Nephron progenitor cell (in vitro differentiated cells): Measurements from ENCODE around the gene ZNF462.

Source experiments
- DNase-seq: peaks from one replicate; pipeline ENCODE4 v3.0.0; 2021
- H3K27ac Mint-ChIP-seq: 2 replicates; pipeline ENCODE4 v1.8.0; 2021; ENCODE audit warnings: mild to moderate bottlenecking, moderate library complexity, mixed read lengths
- H3K27me3 Mint-ChIP-seq: 2 replicates; pipeline ENCODE4 v1.8.0; 2021; ENCODE audit warnings: mild to moderate bottlenecking, low read depth, mixed read lengths; ENCODE audit not compliant: poor library complexity
- H3K36me3 Mint-ChIP-seq: 2 replicates; pipeline ENCODE4 v1.8.0; 2021; ENCODE audit warnings: low read depth, mixed read lengths
- H3K4me1 Mint-ChIP-seq: 2 replicates; pipeline ENCODE4 v1.8.0; 2021; ENCODE audit warnings: mixed read lengths
- H3K4me3 Mint-ChIP-seq: 2 replicates; pipeline ENCODE4 v1.8.0; 2021; ENCODE audit warnings: mild to moderate bottlenecking, moderate library complexity, mixed read lengths
- H3K9me3 Mint-ChIP-seq: 2 replicates; pipeline ENCODE4 v1.8.0; 2021; ENCODE audit warnings: mild to moderate bottlenecking, moderate library complexity, mixed read lengths
- CTCF ChIP-seq: fragments of 200-600 bp; sonication (generic); IDR thresholded peaks from 2 replicates; pipeline ENCODE4 v1.5.0; 2021; ENCODE audit warnings: antibody characterized with exemption

ZNF462 gene

DNA sequence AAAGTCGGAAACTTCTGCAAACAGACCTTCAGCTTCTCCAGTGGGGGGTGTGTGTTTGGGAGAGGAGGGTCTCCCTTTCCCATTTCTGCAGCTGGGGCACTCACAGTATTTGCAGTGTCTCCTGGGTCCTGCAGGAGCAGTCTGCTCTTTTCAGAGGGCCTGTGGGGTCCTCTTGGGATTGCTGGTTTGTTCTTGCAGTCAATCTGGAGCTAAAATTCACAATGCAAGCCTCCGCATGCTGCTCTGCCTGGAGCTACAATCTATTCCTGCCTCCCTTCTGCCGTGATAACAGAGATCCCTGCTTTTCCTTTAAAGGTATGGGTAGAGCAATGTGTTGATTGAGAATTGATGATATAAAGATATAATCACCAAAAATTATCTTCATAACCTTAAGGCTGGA lies 43.2 kb downstream of the ZNF462 start:
- TF ChIP-seq CTCF, result no peak
- peaks cover 96% of the 10 kb centered on the region for H3K36me3 Mint-ChIP-seq
- no peak overlapping the region for H3K4me3 Mint-ChIP-seq
- no peaks in the 10 kb centered on the region for H3K4me1 Mint-ChIP-seq
- no peak overlapping the region for H3K27ac Mint-ChIP-seq
- DNase-seq, result no peak
- H3K27me3 Mint-ChIP-seq, result no peaks in the 10 kb centered on the region
- peaks cover 92% of the 10 kb centered on the region for H3K9me3 Mint-ChIP-seq

DNA sequence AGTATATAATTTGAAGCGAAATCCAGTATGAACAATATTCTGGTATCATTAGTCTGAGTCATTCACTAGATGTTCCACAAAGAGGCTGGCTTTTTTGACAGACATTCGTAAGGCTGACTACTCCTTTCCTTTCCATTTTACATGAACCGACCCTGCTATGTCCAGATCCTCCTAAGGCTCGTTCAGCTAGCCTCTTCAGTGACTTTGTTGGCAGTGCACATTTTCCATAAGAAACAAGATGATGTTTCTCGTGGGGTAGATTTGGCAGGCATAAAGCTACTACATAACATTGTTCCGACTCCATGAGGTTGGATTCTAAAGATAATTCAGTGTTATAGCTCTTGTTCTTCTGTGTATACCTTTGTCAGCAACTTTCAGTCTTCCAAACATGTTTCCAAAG lies 49.0 kb downstream of the ZNF462 start:
- H3K27me3 Mint-ChIP-seq, result peaks cover 3% of the 10 kb centered on the region
- H3K4me1 Mint-ChIP-seq, result no peaks in the 10 kb centered on the region
- no peak overlapping the region for H3K4me3 Mint-ChIP-seq
- no peak for DNase-seq
- H3K27ac Mint-ChIP-seq, result no peak overlapping the region
- H3K36me3 Mint-ChIP-seq, result peaks cover 96% of the 10 kb centered on the region
- H3K9me3 Mint-ChIP-seq, result peaks cover 59% of the 10 kb centered on the region
- no peak for TF ChIP-seq CTCF

DNA sequence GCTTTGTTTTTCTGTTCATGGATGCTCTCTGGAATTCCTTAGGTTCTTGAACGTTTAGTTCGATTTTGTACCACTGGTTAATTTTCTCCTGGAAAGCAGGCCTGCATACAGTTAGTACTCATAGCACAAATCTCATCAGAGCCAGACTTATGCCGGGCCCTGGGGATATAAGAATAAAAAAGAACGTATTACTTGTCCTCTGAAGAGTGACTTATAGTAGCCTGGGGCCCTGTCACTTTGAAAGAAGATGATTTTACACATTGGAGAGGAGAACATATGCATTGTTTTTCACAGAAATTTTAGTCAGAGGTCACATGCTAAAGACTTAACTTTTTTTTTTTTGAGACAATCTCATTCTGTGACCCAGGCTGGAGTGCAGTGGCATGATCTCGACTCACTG lies 50.3 kb downstream of the ZNF462 start:
- H3K27me3 Mint-ChIP-seq, result peaks cover 3% of the 10 kb centered on the region
- no peak overlapping the region for H3K27ac Mint-ChIP-seq
- H3K4me3 Mint-ChIP-seq, result no peak overlapping the region
- no peaks in the 10 kb centered on the region for H3K4me1 Mint-ChIP-seq
- TF ChIP-seq CTCF, result no peak
- H3K36me3 Mint-ChIP-seq, result peaks cover 96% of the 10 kb centered on the region
- H3K9me3 Mint-ChIP-seq, result peaks cover 51% of the 10 kb centered on the region
- no peak for DNase-seq

DNA sequence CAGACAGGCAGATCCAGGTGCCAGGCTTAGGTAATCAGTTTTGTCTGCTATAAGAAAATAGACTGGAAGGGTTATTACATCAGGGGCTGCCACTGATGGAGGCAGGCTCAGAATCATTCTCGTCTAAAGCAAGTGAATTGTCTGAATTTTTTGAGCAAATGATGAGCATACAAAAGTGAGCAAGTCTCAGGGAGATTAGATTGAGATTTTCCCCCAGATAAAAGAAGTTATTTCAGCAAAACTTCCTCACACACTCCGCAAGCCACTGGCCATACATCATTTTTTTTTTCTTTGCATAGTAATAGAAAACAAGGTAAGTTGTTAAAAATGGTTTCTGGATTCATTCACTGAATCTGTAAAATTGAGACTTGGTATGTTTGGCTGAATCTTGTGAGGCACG lies 52.9 kb downstream of the ZNF462 start:
- Mint-ChIP-seq H3K27ac (peak overlapping the region; percentile 79), H3K4me1 (peaks cover 20% of the 10 kb centered on the region), H3K9me3 (peaks cover 53% of the 10 kb centered on the region), H3K4me3 (no peak overlapping the region), H3K36me3 (peaks cover 100% of the 10 kb centered on the region), H3K27me3 (peaks cover 3% of the 10 kb centered on the region)
- TF ChIP-seq CTCF, result no peak
- DNase-seq, result no peak

- H3K9me3 Mint-ChIP-seq, result peaks cover 60% of the 10 kb centered on the region
- H3K27me3 Mint-ChIP-seq, result peaks cover 3% of the 10 kb centered on the region
- H3K27ac Mint-ChIP-seq, result peak overlapping the region; percentile 79
- TF ChIP-seq CTCF, result no peak
- H3K36me3 Mint-ChIP-seq, result peaks cover 100% of the 10 kb centered on the region
- H3K4me1 Mint-ChIP-seq, result peaks cover 28% of the 10 kb centered on the region
- DNase-seq, result no peak
- no peak overlapping the region for H3K4me3 Mint-ChIP-seq
Measured at GRCh38 chr9:106916466-106917235, 53.7 kb downstream of the ZNF462 start.

DNA sequence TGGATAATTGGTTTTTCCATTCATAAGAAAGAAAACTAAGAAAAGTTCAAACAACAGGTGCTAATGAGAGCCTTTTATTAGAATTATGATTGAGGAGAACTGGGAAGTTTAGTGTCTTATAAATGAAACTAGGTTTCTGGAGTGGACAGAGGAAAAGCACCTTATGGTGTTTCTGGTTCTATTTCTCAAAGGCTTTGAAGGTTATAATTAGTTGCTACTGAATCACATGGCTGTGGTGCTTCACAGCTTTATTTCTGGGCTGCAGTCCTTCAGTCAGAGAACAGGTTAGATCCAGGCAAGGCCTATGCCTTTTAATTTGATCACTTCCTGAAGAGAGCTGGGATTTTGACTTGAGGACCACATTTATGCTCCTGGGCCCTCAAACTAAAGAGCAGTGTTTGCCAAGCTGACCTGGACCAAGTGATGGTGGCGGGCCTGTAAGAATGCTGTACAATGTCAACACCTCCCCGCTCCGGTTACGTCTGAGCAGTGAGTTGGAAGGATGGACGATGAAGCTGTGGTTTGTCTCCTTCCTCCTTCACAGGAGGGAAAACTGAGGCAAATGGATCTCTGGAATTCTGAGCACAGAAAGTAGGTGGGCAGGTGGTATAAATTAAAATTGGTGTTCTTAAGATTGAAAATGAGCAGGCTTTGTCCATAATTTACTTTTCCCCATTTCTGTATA lies 56.0 kb downstream of the ZNF462 start:
- no peak overlapping the region for H3K4me3 Mint-ChIP-seq
- no peak for TF ChIP-seq CTCF
- peaks cover 100% of the 10 kb centered on the region for H3K36me3 Mint-ChIP-seq
- H3K9me3 Mint-ChIP-seq, result peaks cover 65% of the 10 kb centered on the region
- peaks cover 34% of the 10 kb centered on the region for H3K4me1 Mint-ChIP-seq
- DNase-seq, result no peak
- no peaks in the 10 kb centered on the region for H3K27me3 Mint-ChIP-seq
- H3K27ac Mint-ChIP-seq, result peak overlapping the region; percentile 39
